HT1080 (cell line): Measurements from ENCODE around the gene ST3GAL5. TPM values are rescaled to one million over a fixed set of nuclear protein-coding genes. Genes with fewer than 3 reads are reported as not detected.

Experiments used
- DNase-seq: peaks from one replicate; pipeline ENCODE4 v3.0.0-alpha.2; 2015; ENCODE audit warnings: low read depth
- small RNA-seq: library from RNA; depleted of rRNA; stranded (forward); fragments of <200 nt; gene quantifications from one replicate; pipeline ENCODE3, GENCODE V24; 2014
- total RNA-seq: library from RNA; depleted of rRNA; stranded (reverse); fragments of >200 nt; shearing (Covaris generic); gene quantifications from 2 replicates; pipeline ENCODE4 v1.2.3, GENCODE V29; 2014; rRNA removed

ST3GAL5 gene
- total RNA-seq, 1 experiment from 2014 or later = 1.2 TPM

- DNase-seq = no peak
These were observed 95.2 kb downstream of the ST3GAL5 start for GRCh38 chr2:85793584-85793983.

- peak; percentile 86 for DNase-seq
These were observed 95.9 kb downstream of the ST3GAL5 start for GRCh38 chr2:85792783-85793441.

GRCh38 chr2:85791704-85792565 lies 96.9 kb downstream of the ST3GAL5 start:
- DNase-seq = no peak

- DNase-seq = no peak
These were observed 98.1 kb downstream of the ST3GAL5 start for GRCh38 chr2:85790499-85791188.

- DNase-seq = no peak
These were observed 98.8 kb downstream of the ST3GAL5 start for GRCh38 chr2:85790032-85790431.

GRCh38 chr2:85789271-85789670 lies 99.5 kb downstream of the ST3GAL5 start:
- DNase-seq = no peak

- DNase-seq = no peak
These were observed 100.2 kb downstream of the ST3GAL5 start for GRCh38 chr2:85788603-85789002.

GRCh38 chr2:85787981-85788340 lies 100.8 kb downstream of the ST3GAL5 start:
- no peak for DNase-seq

- no peak for DNase-seq
These were observed 101.4 kb downstream of the ST3GAL5 start for GRCh38 chr2:85787282-85787980.

Small RNAs within 50 kb of the gene (small RNA-seq; reads per million reads assigned to genes)
- gene RN7SKP83 = not detected

Other genes starting within 250 kb of the ST3GAL5 start
- not detected in 2 replicates for gene SFTPB, start 220.8 kb downstream of the ST3GAL5 start, total RNA-seq
- not detected in 2 replicates for gene GNLY, start 194.6 kb downstream of the ST3GAL5 start, total RNA-seq
- gene ATOH8, start 135.0 kb downstream of the ST3GAL5 start, total RNA-seq = 2.1 and 3.8 TPM in 2 replicates
- gene POLR1A, start 216.9 kb upstream of the ST3GAL5 start, total RNA-seq = 16.8 and 19.3 TPM in 2 replicates
- 81.9 and 84.8 TPM in 2 replicates for gene PTCD3, start 217.2 kb upstream of the ST3GAL5 start, total RNA-seq